DND-41 (cell line): ENCODE results near the gene DDX27.

Experiments used
- EZH2 ChIP-seq: IDR thresholded peaks from 3 replicates; pipeline ENCODE4 v1.6.1; 2012; ENCODE audit warnings: borderline replicate concordance, low read depth, mild to moderate bottlenecking, moderate library complexity, low read length, inconsistent platforms; ENCODE audit not compliant: severe bottlenecking
- TF ChIP-seq, protein P1 (sequence below): IDR thresholded peaks from 2 replicates; pipeline ENCODE4 v1.5.1; 2012; ENCODE audit warnings: borderline replicate concordance, low read length, moderate library complexity, mild to moderate bottlenecking; ENCODE audit not compliant: poor library complexity, severe bottlenecking; ENCODE audit errors: extremely low read depth

DNA sequence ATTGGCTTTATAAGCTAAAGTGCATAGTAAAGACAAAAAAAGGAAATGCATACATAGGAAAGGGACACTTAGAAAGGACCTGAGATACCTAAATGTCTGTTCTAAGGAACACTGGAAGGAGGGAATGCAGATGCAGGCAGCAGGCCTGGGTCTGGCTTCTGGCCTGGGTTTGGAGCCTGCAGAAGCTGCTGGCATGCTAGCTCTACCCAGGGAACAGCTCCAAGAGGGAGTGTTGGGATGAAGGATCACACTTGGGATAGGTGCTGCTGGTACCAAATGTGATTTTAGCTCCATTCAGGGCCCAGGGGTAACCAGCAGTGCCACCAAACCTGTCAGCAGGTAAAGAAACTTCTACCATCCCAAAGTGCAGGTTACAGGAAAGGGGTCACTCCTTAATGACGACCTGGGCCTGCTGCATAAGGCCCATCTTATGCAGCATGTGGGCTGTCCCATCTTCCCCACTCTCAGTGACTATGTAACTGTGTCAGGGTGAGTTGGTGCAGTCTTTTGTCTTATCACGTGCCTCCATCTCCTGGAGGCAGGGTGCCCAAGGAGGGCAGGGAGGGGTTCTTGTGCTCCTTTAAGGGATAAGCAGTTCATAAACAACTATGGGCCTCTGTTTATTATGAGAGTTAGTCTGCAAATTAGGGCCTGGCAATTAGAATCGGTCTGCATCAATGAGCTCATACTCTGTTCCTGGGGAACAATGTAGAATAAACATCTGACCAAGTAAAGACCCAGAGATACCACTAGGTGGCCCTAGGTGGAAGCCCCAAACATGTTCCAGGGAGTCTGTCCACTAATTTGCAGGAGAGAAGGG is 26.9 kb downstream of the DDX27 start:
- TF ChIP-seq, protein P1, sequence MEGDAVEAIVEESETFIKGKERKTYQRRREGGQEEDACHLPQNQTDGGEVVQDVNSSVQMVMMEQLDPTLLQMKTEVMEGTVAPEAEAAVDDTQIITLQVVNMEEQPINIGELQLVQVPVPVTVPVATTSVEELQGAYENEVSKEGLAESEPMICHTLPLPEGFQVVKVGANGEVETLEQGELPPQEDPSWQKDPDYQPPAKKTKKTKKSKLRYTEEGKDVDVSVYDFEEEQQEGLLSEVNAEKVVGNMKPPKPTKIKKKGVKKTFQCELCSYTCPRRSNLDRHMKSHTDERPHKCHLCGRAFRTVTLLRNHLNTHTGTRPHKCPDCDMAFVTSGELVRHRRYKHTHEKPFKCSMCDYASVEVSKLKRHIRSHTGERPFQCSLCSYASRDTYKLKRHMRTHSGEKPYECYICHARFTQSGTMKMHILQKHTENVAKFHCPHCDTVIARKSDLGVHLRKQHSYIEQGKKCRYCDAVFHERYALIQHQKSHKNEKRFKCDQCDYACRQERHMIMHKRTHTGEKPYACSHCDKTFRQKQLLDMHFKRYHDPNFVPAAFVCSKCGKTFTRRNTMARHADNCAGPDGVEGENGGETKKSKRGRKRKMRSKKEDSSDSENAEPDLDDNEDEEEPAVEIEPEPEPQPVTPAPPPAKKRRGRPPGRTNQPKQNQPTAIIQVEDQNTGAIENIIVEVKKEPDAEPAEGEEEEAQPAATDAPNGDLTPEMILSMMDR = peak; percentile 76
- TF ChIP-seq EZH2 = no peak
